Natural killer cell (primary cell): ENCODE results near the gene MATN1. TPM values are rescaled to one million over a fixed set of nuclear protein-coding genes. Genes with fewer than 3 reads are reported as not detected.

Experiments used
- ATAC-seq, 3 donors: fragments of 150-1000 bp in 2 of 3; fragments of 200-7000 bp in 1 of 3; cut with Tn5 transposase; 1 replicate in 1 of 3; 2 replicates in 2 of 3; pipeline ENCODE4 v1.10.0; 2021; ENCODE audit warnings: mild to moderate bottlenecking in 2 of 3, moderate library complexity in 2 of 3
- DNase-seq, 2 donors: peaks; one replicate each; pipeline versions ENCODE4 v3.0.0 to v3.0.0-alpha.2; 2013 to 2021; ENCODE audit warnings: mixed read lengths in 1 of 2
- H3K27ac ChIP-seq: one replicate; pipeline ENCODE4 v1.5.1; 2013; ENCODE audit warnings: mild to moderate bottlenecking, low read length
- H3K27me3 ChIP-seq: one replicate; pipeline ENCODE4 v1.6.1; 2013; ENCODE audit warnings: low read length; ENCODE audit not compliant: control insufficient read depth, insufficient read depth
- H3K36me3 ChIP-seq: one replicate; pipeline ENCODE4 v1.6.1; 2013; ENCODE audit warnings: low read length; ENCODE audit not compliant: control insufficient read depth, insufficient read depth
- H3K4me1 ChIP-seq: one replicate; pipeline ENCODE4 v1.6.1; 2013; ENCODE audit warnings: low read length; ENCODE audit not compliant: control insufficient read depth, insufficient read depth
- H3K4me3 ChIP-seq: one replicate; pipeline ENCODE4 v1.5.1; 2013; ENCODE audit warnings: low read length
- H3K9me3 ChIP-seq: one replicate; pipeline ENCODE4 v1.6.1; 2013; ENCODE audit warnings: low read length; ENCODE audit not compliant: control insufficient read depth, insufficient read depth
- H3K27ac Mint-ChIP-seq, 2 donors: one replicate each; pipeline ENCODE4 v1.8.0; 2022; ENCODE audit warnings: mild to moderate bottlenecking in 2 of 2, mixed read lengths in 2 of 2, moderate library complexity in 1 of 2
- H3K27me3 Mint-ChIP-seq, 2 donors: one replicate each; pipeline ENCODE4 v1.8.0; 2022; ENCODE audit warnings: low read depth in 2 of 2, mixed read lengths in 2 of 2
- H3K36me3 Mint-ChIP-seq: one replicate; pipeline ENCODE4 v1.8.0; 2022; ENCODE audit warnings: mixed read lengths
- H3K4me1 Mint-ChIP-seq, 2 donors: one replicate each; pipeline ENCODE4 v1.8.0; 2022; ENCODE audit warnings: mixed read lengths in 2 of 2
- H3K4me3 Mint-ChIP-seq: one replicate; pipeline ENCODE4 v1.8.0; 2022; ENCODE audit warnings: mild to moderate bottlenecking, moderate library complexity, mixed read lengths
- H3K9me3 Mint-ChIP-seq, 2 donors: one replicate each; pipeline ENCODE4 v1.8.0; 2022; ENCODE audit warnings: mixed read lengths in 2 of 2
- WGBS: methylation state at CpG from one replicate; pipeline ENCODE4 v1.1.7; 2013; ENCODE audit warnings: missing lambda C conversion rate; ENCODE audit not compliant: insufficient coverage; 5-methylcytosine and 5-hydroxymethylcytosine counted together
- intact Hi-C: fragments of 100-400 bp; cut with micrococcal nuclease; formaldehyde crosslinking; loops from one replicate; pipeline ENCODE4 v1.14.2; 2022
- total RNA-seq, 4 donors: library from RNA; stranded (reverse); fragments of 120-200 nt in 1 of 4; gene quantifications; one replicate each; pipeline versions ENCODE4 v1.2.3 to v1.2.4, GENCODE V29; 2013 to 2022
- TF ChIP-seq, protein P1 (sequence below): fragments of 200-600 bp; IDR thresholded peaks from one replicate; pipeline ENCODE4 v1.8.0; 2022; ENCODE audit warnings: antibody characterized with exemption

The MATN1 gene
- total RNA-seq, 3 donors from 2014 or later (not counting 1 experiment from before 2014, with no cell fraction given): 0.93 to 1.7 (median 1.2) TPM

DNA sequence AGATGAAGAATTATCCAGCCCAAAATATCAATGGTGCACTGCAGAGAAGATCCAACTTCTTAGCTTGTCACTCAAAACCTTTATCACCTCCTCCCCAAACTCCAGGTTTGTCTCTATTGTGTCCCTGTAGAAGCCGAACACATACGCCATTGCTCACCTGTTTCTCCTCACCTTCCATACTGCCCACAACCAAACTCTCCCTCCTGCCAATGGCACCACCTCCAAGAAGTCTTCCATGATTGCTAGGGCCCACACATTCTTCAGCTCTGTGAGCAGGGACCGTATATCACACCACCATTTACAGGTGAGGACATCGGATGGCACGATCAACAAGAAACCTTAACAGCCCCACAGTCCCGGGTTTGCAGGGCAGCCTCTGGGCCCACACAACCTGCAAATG lies 31.9 kb upstream of the MATN1 start:
- no peaks in the 10 kb centered on the region for H3K9me3 ChIP-seq
- H3K4me3 ChIP-seq: peak overlapping the region; percentile 87
- peaks cover 91% of the 10 kb centered on the region for H3K4me1 ChIP-seq
- H3K4me3 Mint-ChIP-seq: peak overlapping the region; percentile 99
- no peaks in the 10 kb centered on the region for H3K9me3 Mint-ChIP-seq
- ATAC-seq (no peak), DNase-seq (no peak)
- WGBS: 49% methylated on average over 6 of the region's 6 CpGs
- no peaks in the 10 kb centered on the region for H3K27me3 ChIP-seq
- intact Hi-C loops: loop anchor here (10.0 kb wide), 1 partner anchor 549 kb away; no protein-coding TSS in a partner anchor
- peaks cover 94 to 95% of the 10 kb centered on the region in 2 donors for H3K4me1 Mint-ChIP-seq
- H3K27ac ChIP-seq: peak overlapping the region; percentile 95
- TF ChIP-seq, protein P1, sequence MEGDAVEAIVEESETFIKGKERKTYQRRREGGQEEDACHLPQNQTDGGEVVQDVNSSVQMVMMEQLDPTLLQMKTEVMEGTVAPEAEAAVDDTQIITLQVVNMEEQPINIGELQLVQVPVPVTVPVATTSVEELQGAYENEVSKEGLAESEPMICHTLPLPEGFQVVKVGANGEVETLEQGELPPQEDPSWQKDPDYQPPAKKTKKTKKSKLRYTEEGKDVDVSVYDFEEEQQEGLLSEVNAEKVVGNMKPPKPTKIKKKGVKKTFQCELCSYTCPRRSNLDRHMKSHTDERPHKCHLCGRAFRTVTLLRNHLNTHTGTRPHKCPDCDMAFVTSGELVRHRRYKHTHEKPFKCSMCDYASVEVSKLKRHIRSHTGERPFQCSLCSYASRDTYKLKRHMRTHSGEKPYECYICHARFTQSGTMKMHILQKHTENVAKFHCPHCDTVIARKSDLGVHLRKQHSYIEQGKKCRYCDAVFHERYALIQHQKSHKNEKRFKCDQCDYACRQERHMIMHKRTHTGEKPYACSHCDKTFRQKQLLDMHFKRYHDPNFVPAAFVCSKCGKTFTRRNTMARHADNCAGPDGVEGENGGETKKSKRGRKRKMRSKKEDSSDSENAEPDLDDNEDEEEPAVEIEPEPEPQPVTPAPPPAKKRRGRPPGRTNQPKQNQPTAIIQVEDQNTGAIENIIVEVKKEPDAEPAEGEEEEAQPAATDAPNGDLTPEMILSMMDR: no peak
- peaks cover 10% of the 10 kb centered on the region for H3K36me3 ChIP-seq
- H3K27ac Mint-ChIP-seq: peak overlapping the region; percentile 99 to 100
- no peaks in the 10 kb centered on the region for H3K36me3 Mint-ChIP-seq
- H3K27me3 Mint-ChIP-seq: no peaks in the 10 kb centered on the region

DNA sequence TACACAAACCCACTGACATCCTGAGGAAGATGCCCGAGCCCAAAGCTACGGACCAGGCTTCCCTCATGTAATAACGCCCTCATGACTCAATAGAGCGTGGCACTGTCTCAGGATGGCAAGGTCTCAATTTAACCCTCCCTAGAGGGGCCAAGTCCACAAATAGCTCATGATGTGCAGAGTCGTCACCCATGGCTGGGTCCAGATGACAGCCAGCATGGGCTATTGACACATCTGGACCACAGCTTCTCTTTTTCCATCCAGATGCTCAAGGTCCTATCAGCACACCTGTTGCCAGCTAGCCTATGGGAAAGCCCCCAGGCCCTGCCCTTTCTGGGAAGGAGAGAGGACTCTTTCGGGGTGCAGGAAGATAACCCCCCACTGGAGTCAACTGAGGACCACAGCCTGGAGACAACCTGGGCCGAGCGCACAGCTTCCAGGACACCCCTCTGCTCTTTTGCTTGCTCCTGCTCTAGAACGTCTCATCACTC lies 31.3 kb upstream of the MATN1 start:
- ATAC-seq (peak in 1 of 3 donors; percentile 8), DNase-seq (peak in 1 of 2 donors; percentile 53)
- H3K36me3 ChIP-seq: peaks cover 10% of the 10 kb centered on the region
- peak overlapping the region; percentile 99 for H3K4me3 Mint-ChIP-seq
- peak overlapping the region; percentile 95 for H3K27ac ChIP-seq
- peaks cover 94 to 95% of the 10 kb centered on the region in 2 donors for H3K4me1 Mint-ChIP-seq
- TF ChIP-seq, protein P1: no peak
- peak overlapping the region; percentile 99 to 100 for H3K27ac Mint-ChIP-seq
- no peaks in the 10 kb centered on the region for H3K9me3 Mint-ChIP-seq
- no peaks in the 10 kb centered on the region for H3K27me3 ChIP-seq
- intact Hi-C loops: loop anchor here (10.0 kb wide), 1 partner anchor 550 kb away; no protein-coding TSS in a partner anchor
- peaks cover 91% of the 10 kb centered on the region for H3K4me1 ChIP-seq
- H3K36me3 Mint-ChIP-seq: no peaks in the 10 kb centered on the region
- WGBS: 20% methylated on average over 9 of the region's 9 CpGs
- H3K27me3 Mint-ChIP-seq: no peaks in the 10 kb centered on the region
- no peaks in the 10 kb centered on the region for H3K9me3 ChIP-seq
- peak overlapping the region; percentile 87 for H3K4me3 ChIP-seq

DNA sequence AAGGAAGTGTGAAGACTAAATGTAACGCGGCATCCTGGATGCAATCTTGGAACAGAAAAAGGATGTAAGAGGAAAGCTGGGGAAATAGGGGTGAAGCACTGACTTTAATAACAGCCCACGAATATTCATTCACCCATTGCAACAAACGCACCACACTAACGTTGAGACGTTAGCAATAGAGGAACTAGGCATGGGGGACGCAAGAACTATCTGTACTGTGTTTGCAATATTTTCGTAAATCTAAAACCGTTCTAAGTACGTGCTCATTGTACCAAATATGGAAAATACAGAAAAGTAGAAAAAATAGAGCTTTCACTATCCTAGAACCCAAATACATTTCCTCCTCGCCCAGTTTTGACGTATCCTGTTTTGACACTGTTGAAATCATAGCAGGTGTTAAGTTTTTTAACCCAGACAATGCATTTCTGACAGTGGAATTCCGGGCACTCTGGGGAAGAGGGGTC lies 30.3 kb upstream of the MATN1 start:
- WGBS: 22% methylated on average over 7 of the region's 13 CpGs
- H3K27ac Mint-ChIP-seq: peak overlapping the region; percentile 99 to 100
- Histone ChIP-seq H3K9me3 (no peaks in the 10 kb centered on the region), H3K4me1 (peaks cover 92% of the 10 kb centered on the region), H3K27ac (peak overlapping the region; percentile 95), H3K27me3 (no peaks in the 10 kb centered on the region), H3K36me3 (peaks cover 18% of the 10 kb centered on the region), H3K4me3 (peak overlapping the region; percentile 10)
- peaks cover 96% of the 10 kb centered on the region in 2 donors for H3K4me1 Mint-ChIP-seq
- DNase-seq (peak in 1 of 2 donors; percentile 62), ATAC-seq (no peak)
- H3K9me3 Mint-ChIP-seq: no peaks in the 10 kb centered on the region
- H3K36me3 Mint-ChIP-seq: no peaks in the 10 kb centered on the region
- TF ChIP-seq, protein P1: no peak
- H3K4me3 Mint-ChIP-seq: peak overlapping the region; percentile 99
- H3K27me3 Mint-ChIP-seq: no peaks in the 10 kb centered on the region
- intact Hi-C loops: loop anchor here (10.0 kb wide), 1 partner anchor 551 kb away; no protein-coding TSS in a partner anchor
